ENCODE data around the gene LIMA1. TPM values are rescaled to one million over a fixed set of nuclear protein-coding genes. Genes with fewer than 3 reads are reported as not detected.
"Not testable (repeated sequence)": the region's sequence is repeated elsewhere in the genome, so short reads cannot be mapped to it uniquely, and the experiment has no call there.

LIMA1 gene
- total and polyA plus RNA-seq, 5 experiments from 2014 or later: 9.0 to 12.5 (median 11.0) TPM

DNA sequence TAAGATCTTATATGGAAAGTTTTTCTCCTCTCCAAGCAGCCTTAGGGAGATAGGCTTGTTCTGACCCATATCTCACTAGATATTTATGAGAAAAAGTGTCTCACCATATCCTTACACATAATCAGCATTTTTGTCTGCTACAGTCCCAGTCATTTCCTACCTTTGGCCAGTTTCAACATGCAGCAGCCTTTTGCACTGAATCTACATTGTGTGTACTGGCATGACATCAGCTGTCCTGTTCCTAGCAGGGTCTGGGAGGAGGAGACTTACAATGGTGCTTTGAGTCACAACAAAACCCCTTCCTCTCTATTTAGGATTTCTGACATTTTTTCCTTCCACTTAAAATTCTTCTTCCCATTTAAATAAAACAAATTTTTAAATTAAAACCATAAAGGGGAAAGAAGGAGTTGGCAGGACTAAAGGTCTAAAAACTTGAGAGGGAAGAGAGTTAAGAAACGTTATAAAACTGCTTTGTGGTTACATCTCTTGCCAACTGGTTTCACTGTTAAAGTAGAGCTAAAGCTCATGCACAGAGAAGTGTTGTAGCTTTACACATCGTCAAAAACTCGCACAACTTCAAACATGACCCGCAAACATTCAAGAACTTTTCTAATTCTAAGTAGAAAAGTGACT, 62.8 kb downstream of the LIMA1 start:
- H3K27me3 Mint-ChIP-seq: no peaks in the 10 kb centered on the region
- DNase-seq (peak in 2 of 10 donors; percentile 22 to 30), ATAC-seq (peak; percentile 36 to 57)
- POLR2A ChIA-PET: interaction anchor here (1.7 to 4.7 kb wide), 3 partner anchors 9 to 109 kb away, joined by 4 to 49 read pairs (median 24); partner anchors contain the start of gene LIMA1
- peak overlapping the region in 4 of 10 donors; percentile 58 to 89 (median 88) for H3K27ac Mint-ChIP-seq
- H3K36me3 Mint-ChIP-seq: peaks cover 0 to 11% (median 0%) of the 10 kb centered on the region in 3 donors
- H3K9me3 Mint-ChIP-seq: no peaks in the 10 kb centered on the region
- H3K4me1 Mint-ChIP-seq: peaks cover 14 to 55% (median 41%) of the 10 kb centered on the region in 4 donors
- H3K4me3 Mint-ChIP-seq: peak overlapping the region in 5 of 10 donors; percentile 30 to 77 (median 63)

DNA sequence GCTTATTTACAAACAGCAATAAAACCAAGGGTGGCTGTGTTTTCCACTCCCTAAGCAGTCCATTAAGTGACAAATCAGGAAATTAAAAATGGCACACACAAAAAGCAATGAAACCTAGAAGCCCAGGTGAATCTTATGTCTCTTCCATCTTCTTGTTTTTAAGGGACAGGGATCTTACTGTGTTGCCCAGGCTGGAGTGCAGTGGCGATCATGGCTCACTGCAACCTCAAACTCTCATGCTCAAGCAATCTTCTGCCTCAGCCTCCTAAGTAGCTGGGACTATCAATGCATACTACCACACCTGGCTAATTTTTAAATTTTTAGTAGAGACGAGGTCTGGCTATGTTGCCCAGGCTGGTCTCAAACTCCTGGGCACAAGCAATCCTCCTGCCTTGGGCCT, 63.8 kb downstream of the LIMA1 start:
- Mint-ChIP-seq H3K36me3 (peaks cover 0 to 11% (median 3%) of the 10 kb centered on the region in 3 donors), H3K9me3 (no peaks in the 10 kb centered on the region), H3K27me3 (no peaks in the 10 kb centered on the region), H3K4me1 (peaks cover 18 to 59% (median 46%) of the 10 kb centered on the region in 4 donors), H3K4me3 (peak overlapping the region in 6 of 10 donors; percentile 3 to 77 (median 46)), H3K27ac (peak overlapping the region in 5 of 10 donors; percentile 61 to 92 (median 89))
- POLR2A ChIA-PET: interaction anchor here (1.7 to 4.7 kb wide), 2 partner anchors 8 to 108 kb away, joined by 4 to 49 read pairs; no protein-coding TSS in a partner anchor
- ATAC-seq: no peak
- no peak for DNase-seq

DNA sequence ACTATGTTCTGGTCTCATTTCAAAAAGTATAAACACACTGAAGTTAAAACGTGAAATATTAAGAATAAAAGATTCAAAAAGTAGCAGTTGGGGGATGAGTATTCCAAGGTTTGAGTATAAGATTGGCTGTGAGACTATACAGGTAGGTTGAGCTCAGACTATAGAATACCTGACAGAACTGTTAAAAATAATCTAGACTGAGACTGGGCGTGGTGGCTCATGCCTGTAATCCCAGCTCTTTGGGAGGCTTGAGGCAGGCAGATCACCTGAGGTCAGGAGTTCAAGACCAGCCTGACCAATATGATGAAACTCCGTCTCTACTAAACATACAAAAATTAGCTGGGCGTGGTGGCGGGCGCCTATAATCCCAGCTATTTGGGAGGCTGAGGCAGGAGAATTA, 64.3 kb downstream of the LIMA1 start:
- Mint-ChIP-seq H3K4me1 (peaks cover 16 to 59% (median 46%) of the 10 kb centered on the region in 4 donors), H3K27ac (peak overlapping the region in 8 of 10 donors; percentile 18 to 86 (median 75)), H3K4me3 (peak overlapping the region in 1 of 10 donors; percentile 20), H3K36me3 (peaks cover 0 to 11% (median 3%) of the 10 kb centered on the region in 3 donors)
- not testable (repeated sequence) for H3K9me3 Mint-ChIP-seq, DNase-seq, ATAC-seq, H3K27me3 Mint-ChIP-seq
- POLR2A ChIA-PET: interaction anchor here (4.7 kb wide), 1 partner anchor 8 kb away, joined by 49 read pairs; no protein-coding TSS in a partner anchor

DNA sequence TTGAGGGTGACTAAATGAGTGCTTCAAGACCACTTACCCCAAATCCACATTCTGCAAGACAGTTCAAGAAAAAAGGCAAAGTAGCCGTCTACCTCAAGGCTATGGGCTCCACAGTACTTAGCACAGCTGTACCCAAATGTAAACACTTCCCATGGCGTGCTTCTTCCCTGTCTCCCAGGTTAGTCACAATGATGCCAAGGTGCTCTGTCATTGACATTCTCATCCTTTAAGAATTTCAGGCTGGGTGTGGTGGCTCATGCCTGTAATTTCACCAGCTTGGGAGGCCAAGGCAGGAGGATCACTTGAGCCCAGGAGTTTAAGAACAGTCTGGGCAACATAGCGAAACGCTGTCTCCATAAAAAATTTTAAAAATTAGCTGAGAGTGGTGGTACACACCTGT, 64.9 kb downstream of the LIMA1 start:
- H3K27ac Mint-ChIP-seq: peak overlapping the region in 9 of 10 donors; percentile 38 to 86 (median 59)
- no peak overlapping the region for H3K4me3 Mint-ChIP-seq
- H3K9me3 Mint-ChIP-seq: no peaks in the 10 kb centered on the region
- DNase-seq (no peak), ATAC-seq (no peak)
- POLR2A ChIA-PET: interaction anchor here (4.7 kb wide), 1 partner anchor 7 kb away, joined by 49 read pairs; no protein-coding TSS in a partner anchor
- peaks cover 14 to 60% (median 47%) of the 10 kb centered on the region in 4 donors for H3K4me1 Mint-ChIP-seq
- H3K36me3 Mint-ChIP-seq: peaks cover 0 to 11% (median 3%) of the 10 kb centered on the region in 3 donors
- H3K27me3 Mint-ChIP-seq: no peaks in the 10 kb centered on the region

DNA sequence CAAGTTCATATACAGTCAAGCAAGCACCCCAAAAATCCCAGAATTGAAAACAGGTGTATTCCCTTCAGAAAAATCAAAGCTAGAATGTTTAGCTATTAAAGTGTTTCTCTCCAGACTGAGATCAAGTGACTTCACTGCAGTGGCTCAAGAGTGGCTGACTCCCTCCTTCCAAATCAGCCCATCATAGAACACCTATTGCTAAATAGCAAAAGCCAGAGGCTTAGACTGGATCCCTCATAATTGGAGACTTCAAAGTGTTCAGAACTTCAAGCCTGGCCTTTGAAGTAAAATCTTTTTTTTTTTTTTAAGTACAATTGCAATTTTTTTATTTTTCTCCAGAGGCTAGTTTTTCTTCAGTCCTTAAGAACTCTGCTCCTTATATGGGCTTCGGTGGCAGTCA, 66.1 kb downstream of the LIMA1 start:
- ATAC-seq (no peak), DNase-seq (no peak)
- H3K4me1 Mint-ChIP-seq: peaks cover 15 to 66% (median 52%) of the 10 kb centered on the region in 4 donors
- POLR2A ChIA-PET: no interaction called here
- H3K4me3 Mint-ChIP-seq: peak overlapping the region in 1 of 10 donors; percentile 8
- H3K36me3 Mint-ChIP-seq: peaks cover 0 to 11% (median 3%) of the 10 kb centered on the region in 3 donors
- peak overlapping the region; percentile 60 to 85 (median 76) for H3K27ac Mint-ChIP-seq
- no peaks in the 10 kb centered on the region for H3K27me3 Mint-ChIP-seq
- no peaks in the 10 kb centered on the region for H3K9me3 Mint-ChIP-seq

DNA sequence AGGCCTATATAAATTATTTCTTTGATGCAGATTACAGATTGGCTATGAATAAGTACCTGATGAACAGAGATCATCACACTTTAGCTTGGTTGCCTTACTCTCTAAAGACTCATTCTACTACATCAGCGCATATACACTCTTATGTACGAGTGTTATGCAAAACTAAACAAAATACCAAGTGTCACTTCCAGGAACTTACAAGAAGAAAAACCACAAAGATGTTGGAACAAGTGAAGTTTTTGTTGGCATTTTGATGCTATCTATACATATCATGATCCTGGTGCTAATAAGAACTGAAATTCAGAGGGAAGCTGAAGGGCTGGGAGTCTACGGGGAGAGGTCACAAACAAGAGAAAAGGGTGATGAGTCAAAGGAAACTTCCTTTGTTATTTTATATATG, 68.3 kb downstream of the LIMA1 start:
- H3K9me3 Mint-ChIP-seq: no peaks in the 10 kb centered on the region
- no peak overlapping the region for H3K4me3 Mint-ChIP-seq
- POLR2A ChIA-PET: no interaction called here
- no peaks in the 10 kb centered on the region for H3K27me3 Mint-ChIP-seq
- DNase-seq (no peak), ATAC-seq (no peak)
- peaks cover 0 to 11% (median 3%) of the 10 kb centered on the region in 3 donors for H3K36me3 Mint-ChIP-seq
- peaks cover 20 to 76% (median 60%) of the 10 kb centered on the region in 4 donors for H3K4me1 Mint-ChIP-seq
- peak overlapping the region in 8 of 10 donors; percentile 0 to 91 (median 62) for H3K27ac Mint-ChIP-seq

DNA sequence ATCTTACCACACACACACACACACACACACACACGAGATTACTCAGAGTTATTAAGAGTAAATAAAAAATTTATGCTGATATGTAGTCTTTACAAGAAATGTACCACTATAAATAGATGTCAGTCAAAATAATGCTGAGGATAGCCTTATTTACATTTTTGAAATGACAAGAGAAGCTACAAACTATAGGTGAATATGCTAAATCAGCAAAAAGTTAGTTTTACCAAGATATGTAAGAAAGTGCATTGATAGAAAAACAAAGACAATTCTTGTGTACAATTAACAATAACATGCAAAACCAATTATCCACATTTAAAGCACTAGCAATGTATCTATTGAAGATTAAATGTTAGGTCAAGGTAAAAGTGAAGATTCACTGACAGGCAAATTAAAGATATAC, 69.3 kb downstream of the LIMA1 start:
- POLR2A ChIA-PET: no interaction called here
- Mint-ChIP-seq H3K4me1 (peaks cover 19 to 69% (median 54%) of the 10 kb centered on the region in 4 donors), H3K27ac (peak overlapping the region in 9 of 10 donors; percentile 38 to 94 (median 84))

DNA sequence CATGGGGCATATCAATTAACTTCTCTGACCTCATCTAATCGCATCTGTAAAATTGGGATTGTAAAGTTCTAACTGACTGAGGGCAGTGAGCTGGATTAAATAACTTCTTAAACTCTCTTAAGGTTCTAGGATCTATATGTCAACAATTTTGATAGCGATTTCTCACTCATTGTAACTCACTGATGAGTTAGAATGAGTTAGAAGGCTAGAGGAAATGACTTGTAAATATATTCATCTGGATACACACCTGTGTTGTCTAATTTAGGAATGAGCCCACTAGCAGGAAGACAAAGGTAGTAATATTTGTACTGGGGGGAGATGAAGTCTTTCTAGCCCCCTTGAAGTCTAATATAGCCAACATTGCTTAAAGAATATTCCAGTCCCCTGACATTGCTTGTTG, 69.9 kb downstream of the LIMA1 start:
- peaks cover 19 to 67% (median 51%) of the 10 kb centered on the region in 4 donors for H3K4me1 Mint-ChIP-seq
- no peak for ATAC-seq
- DNase-seq: no peak
- H3K27ac Mint-ChIP-seq: peak overlapping the region; percentile 21 to 94 (median 84)
- peaks cover 0 to 7% (median 3%) of the 10 kb centered on the region in 3 donors for H3K36me3 Mint-ChIP-seq
- H3K4me3 Mint-ChIP-seq: peak overlapping the region in 2 of 10 donors; percentile 3 to 45
- POLR2A ChIA-PET: no interaction called here
- H3K9me3 Mint-ChIP-seq: no peaks in the 10 kb centered on the region
- no peaks in the 10 kb centered on the region for H3K27me3 Mint-ChIP-seq

More for the DNA sequence above, 69.3 kb downstream of the LIMA1 start:
- Mint-ChIP-seq H3K9me3 (no peaks in the 10 kb centered on the region), H3K36me3 (peaks cover 0 to 11% (median 3%) of the 10 kb centered on the region in 3 donors), H3K4me3 (peak overlapping the region in 1 of 10 donors; percentile 3), H3K27me3 (no peaks in the 10 kb centered on the region)
- no peak for DNase-seq
- ATAC-seq: no peak

DNA sequence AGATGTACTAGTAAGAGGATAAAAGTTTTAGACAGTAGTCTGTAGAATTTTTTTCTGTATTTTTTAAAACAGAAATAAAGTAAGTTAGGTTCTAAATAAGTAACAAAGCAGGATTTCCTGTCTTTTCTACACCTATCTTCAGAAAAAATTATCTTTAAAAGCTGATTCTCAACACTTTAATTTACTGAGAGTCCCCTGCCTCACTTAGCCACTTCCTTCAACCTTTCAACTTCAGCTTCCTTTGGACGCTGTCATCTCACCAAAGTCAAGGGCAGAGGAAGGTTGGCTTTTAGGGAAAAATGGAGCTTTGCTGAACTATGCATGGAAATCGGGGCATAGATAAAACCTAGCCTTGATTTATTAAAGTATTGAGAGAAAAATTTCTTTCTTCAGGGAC, 71.3 kb downstream of the LIMA1 start:
- Mint-ChIP-seq H3K4me3 (peak overlapping the region; percentile 40 to 81 (median 72)), H3K9me3 (no peaks in the 10 kb centered on the region), H3K4me1 (peaks cover 14 to 56% (median 43%) of the 10 kb centered on the region in 4 donors), H3K27ac (peak overlapping the region; percentile 87 to 97 (median 94)), H3K36me3 (peaks cover 0 to 3% (median 0%) of the 10 kb centered on the region in 3 donors), H3K27me3 (no peaks in the 10 kb centered on the region)
- ATAC-seq (peak; percentile 56 to 59), DNase-seq (no peak)
- POLR2A ChIA-PET: interaction anchor here (0.9 to 4.1 kb wide), 5 partner anchors 9 to 71 kb away, joined by 3 to 49 read pairs (median 4); partner anchors contain the start of genes CERS5 and LIMA1

DNA sequence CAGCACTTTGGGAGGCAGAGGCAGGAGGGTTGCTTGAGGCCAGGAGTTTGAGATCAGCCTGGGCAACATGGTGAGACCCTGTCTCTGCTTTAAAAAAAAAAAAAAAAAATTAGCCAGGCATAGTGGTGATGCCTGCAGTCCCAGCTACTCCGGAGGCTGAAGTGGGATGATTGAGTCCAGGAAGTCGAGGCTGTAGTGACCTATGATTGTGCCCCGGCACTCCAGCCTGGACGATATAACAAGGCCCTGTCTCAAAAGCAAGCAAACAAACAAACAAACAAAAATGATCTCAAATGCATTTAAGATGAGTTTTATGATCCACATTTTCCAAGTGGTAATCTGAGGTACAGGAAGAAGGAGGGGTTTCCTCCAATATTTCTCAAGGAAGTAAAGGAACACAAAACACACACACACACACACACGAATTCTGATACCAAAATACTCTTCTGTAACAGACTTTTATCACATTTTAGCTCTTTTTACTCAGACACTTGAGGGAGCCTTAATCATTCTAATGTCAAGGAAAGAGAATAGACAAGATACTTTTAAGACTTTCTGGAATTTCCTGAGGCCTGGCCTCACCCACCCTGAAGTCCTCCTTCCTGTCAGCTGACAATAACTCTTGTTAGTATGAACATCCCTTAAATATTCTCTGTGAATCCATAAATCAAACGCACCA, 71.8 kb downstream of the LIMA1 start:
- peak in 1 of 10 donors; percentile 20 for DNase-seq
- peak; percentile 63 to 67 for ATAC-seq

DNA sequence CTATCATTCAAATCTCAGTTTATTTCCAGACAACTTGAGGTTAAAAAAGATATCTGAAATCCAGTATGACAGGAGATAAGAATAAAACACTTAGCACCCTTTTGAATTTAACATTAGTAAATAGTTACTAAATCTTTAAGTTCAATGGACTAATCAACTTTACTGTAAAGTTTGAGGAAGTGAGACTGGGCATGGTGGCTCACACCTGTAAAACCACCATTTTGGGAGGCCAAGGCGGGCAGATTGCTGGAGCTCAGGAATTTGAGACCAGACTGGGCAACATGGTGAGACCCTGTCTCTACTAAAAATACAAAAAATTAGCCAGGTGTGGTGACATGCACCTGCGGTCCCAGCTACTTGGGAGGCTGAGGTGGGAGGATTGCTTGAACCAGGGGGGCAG, 75.9 kb downstream of the LIMA1 start:
- Mint-ChIP-seq H3K27me3 (no peaks in the 10 kb centered on the region), H3K4me1 (peaks cover 7 to 21% (median 17%) of the 10 kb centered on the region in 4 donors), H3K27ac (peak overlapping the region in 2 of 10 donors; percentile 15 to 32), H3K36me3 (peaks cover 7 to 43% (median 16%) of the 10 kb centered on the region in 3 donors), H3K4me3 (no peak overlapping the region), H3K9me3 (no peaks in the 10 kb centered on the region)
- POLR2A ChIA-PET: interaction anchor here (0.7 kb wide), 1 partner anchor 969 kb away, joined by 3 read pairs; no protein-coding TSS in a partner anchor
- ATAC-seq: no peak
- no peak for DNase-seq

More for the DNA sequence above, 71.8 kb downstream of the LIMA1 start:
- Mint-ChIP-seq H3K36me3 (peaks cover 0 to 8% (median 0%) of the 10 kb centered on the region in 3 donors), H3K9me3 (no peaks in the 10 kb centered on the region), H3K4me3 (peak overlapping the region; percentile 40 to 81 (median 72)), H3K4me1 (peaks cover 13 to 54% (median 41%) of the 10 kb centered on the region in 4 donors), H3K27ac (peak overlapping the region; percentile 87 to 97 (median 94)), H3K27me3 (no peaks in the 10 kb centered on the region)
- POLR2A ChIA-PET: interaction anchor here (0.6 to 4.1 kb wide), 9 partner anchors 9 to 184 kb away, joined by 3 to 49 read pairs (median 3); partner anchors contain the start of genes CERS5 and LIMA1

DNA sequence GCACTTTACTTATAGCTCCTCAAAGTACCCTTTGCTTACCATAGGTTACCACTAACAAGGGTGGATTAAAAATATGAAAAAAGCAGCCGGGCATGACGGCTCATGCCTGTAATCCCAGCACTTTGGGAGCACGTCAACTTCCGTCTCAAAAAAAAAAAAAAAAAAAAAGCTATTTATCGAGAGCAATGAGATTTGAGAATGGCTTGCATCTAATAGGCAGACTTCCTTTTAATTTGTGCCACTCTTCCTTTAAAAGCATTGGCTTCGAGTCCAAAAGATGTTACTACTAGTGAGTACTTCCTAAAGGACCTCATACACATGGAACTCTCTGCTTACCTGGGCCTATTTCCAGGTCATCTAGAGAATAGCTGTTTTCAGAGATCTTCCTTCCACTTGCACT, 77.7 kb downstream of the LIMA1 start:
- no peak for DNase-seq
- Mint-ChIP-seq H3K9me3 (no peaks in the 10 kb centered on the region), H3K27me3 (no peaks in the 10 kb centered on the region), H3K4me3 (no peak overlapping the region), H3K27ac (no peak overlapping the region), H3K4me1 (peaks cover 0 to 6% (median 4%) of the 10 kb centered on the region in 4 donors), H3K36me3 (peaks cover 8 to 58% (median 22%) of the 10 kb centered on the region in 3 donors)
- POLR2A ChIA-PET: interaction anchor here (0.5 kb wide), 1 partner anchor 866 kb away, joined by 3 read pairs; no protein-coding TSS in a partner anchor
- no peak for ATAC-seq
